Activated naive CD8-positive, alpha-beta T cell treated with anti-CD3 and anti-CD28 coated beads for 36 hours (primary cell): ENCODE data around the gene IFNB1. TPM values are rescaled to one million over a fixed set of nuclear protein-coding genes. Genes with fewer than 3 reads are reported as not detected.

ENCODE experiments used
- DNase-seq: peaks from one replicate; pipeline ENCODE4 v3.0.0; 2021
- H3K27ac Mint-ChIP-seq: one replicate; pipeline ENCODE4 v1.8.0; 2022; ENCODE audit warnings: mild to moderate bottlenecking, moderate library complexity, mixed read lengths
- H3K27me3 Mint-ChIP-seq: one replicate; pipeline ENCODE4 v1.8.0; 2022; ENCODE audit warnings: mild to moderate bottlenecking, mixed read lengths
- H3K36me3 Mint-ChIP-seq: one replicate; pipeline ENCODE4 v1.8.0; 2021; ENCODE audit warnings: mild to moderate bottlenecking, mixed read lengths
- H3K4me1 Mint-ChIP-seq: one replicate; pipeline ENCODE4 v1.8.0; 2021; ENCODE audit warnings: mixed read lengths
- H3K4me3 Mint-ChIP-seq: one replicate; pipeline ENCODE4 v1.8.0; 2022; ENCODE audit warnings: mild to moderate bottlenecking, moderate library complexity, mixed read lengths
- H3K9me3 Mint-ChIP-seq: one replicate; pipeline ENCODE4 v1.8.0; 2022; ENCODE audit warnings: mixed read lengths
- total RNA-seq, 2 experiments: library from RNA; stranded (reverse); gene quantifications; one replicate each; pipeline ENCODE4 v1.2.3, GENCODE V29; 2021

IFNB1 gene
- total RNA-seq, 2 experiments from 2014 or later, result 0.62 to 1.2 TPM

DNA sequence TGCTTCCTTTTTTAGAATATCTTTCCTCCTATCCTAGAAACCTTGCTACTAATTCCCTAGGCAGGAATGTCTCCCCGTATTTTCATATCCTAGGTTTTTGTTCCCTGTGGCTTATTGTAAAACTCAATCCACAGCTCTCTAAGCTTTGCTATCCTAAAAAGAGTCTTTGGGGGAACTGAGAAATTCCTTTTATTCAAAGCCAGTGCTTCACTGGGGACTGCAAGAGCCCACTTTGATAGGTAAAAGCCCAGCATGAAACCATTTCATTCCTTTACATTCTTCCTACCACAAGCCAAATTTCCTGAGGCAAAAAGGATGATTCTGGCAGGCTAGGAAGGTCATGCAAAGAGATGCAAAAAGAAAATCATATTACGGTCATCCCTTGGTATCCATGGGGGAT, 40.5 kb downstream of the IFNB1 start:
- DNase-seq, result no peak
- Mint-ChIP-seq H3K27ac (no peak overlapping the region), H3K27me3 (no peaks in the 10 kb centered on the region), H3K9me3 (no peaks in the 10 kb centered on the region), H3K4me3 (no peak overlapping the region), H3K36me3 (peaks cover 9% of the 10 kb centered on the region), H3K4me1 (peaks cover 19% of the 10 kb centered on the region)

DNA sequence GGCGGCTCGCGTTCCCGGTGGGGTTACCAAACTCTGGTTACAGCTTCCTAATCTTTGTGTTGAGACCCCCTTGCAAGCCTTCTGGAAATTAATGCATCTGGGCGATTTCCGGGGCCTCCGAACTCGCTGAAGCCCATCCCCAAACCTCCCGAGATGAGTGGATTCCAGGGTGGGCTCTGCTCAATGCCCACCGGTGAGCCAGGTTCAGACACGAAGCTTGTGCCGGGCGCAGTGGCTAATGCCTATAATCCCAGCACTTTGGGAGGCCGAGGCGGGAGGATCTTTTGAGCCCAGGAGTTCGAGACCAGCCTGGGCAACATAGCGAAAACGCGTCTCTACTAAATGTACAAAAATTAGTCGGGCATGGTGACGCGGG, 45.9 kb downstream of the IFNB1 start:
- H3K27me3 Mint-ChIP-seq, result no peaks in the 10 kb centered on the region
- DNase-seq, result no peak
- peaks cover 22% of the 10 kb centered on the region for H3K4me1 Mint-ChIP-seq
- peaks cover 12% of the 10 kb centered on the region for H3K36me3 Mint-ChIP-seq
- no peaks in the 10 kb centered on the region for H3K9me3 Mint-ChIP-seq
- peak overlapping the region; percentile 70 for H3K27ac Mint-ChIP-seq
- peak overlapping the region; percentile 67 for H3K4me3 Mint-ChIP-seq

DNA sequence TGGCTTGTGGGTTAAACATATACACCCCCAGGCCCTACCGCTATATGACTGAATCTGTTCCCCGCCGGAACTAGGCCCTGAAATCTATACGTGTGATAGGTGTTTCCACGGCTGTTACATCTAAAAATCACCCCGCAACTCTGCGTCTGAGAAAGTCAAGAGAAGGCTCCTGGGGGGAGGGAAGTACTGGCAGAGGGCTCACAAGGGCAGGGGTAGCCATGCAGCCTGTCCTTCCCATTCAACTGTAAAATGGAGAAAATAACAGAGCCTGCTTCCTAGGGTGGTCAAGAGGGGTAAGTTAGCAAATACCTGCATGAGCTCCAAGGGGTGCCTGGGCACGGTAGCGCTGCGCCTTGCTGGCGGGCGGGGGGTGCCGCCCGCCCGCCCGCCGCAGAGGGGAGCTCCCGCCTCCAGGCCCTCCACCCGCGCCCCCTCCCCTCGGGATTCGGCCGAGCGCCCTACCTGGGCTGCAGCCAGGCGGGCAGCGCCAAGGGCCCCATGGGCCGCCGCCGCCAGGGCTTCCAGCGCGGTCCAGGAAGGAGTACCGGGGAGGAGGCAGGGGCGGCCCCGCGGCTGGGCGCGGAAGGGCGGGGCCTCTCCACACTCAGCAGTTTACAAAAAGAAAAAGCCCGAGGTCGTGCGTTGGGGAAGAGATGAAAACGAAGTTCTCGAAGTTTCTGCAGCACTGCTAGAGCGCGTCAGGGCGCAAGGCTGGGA, 46.5 kb downstream of the IFNB1 start, which contains the start of gene HACD4:
Gene HACD4, minus strand, starts transcription at position 550 of the 717 bp plus-strand sequence. Its CDS starts 50 bp downstream, at position 500.
- peaks cover 25% of the 10 kb centered on the region for H3K4me1 Mint-ChIP-seq
- no peaks in the 10 kb centered on the region for H3K27me3 Mint-ChIP-seq
- H3K4me3 Mint-ChIP-seq, result peak within 1 kb of the TSS; percentile 67
- H3K36me3 Mint-ChIP-seq, result peaks cover 15% of the 10 kb centered on the region
- H3K9me3 Mint-ChIP-seq, result no peaks in the 10 kb centered on the region
- peak; percentile 73 for DNase-seq
- peak within 1 kb of the TSS; percentile 70 for H3K27ac Mint-ChIP-seq

DNA sequence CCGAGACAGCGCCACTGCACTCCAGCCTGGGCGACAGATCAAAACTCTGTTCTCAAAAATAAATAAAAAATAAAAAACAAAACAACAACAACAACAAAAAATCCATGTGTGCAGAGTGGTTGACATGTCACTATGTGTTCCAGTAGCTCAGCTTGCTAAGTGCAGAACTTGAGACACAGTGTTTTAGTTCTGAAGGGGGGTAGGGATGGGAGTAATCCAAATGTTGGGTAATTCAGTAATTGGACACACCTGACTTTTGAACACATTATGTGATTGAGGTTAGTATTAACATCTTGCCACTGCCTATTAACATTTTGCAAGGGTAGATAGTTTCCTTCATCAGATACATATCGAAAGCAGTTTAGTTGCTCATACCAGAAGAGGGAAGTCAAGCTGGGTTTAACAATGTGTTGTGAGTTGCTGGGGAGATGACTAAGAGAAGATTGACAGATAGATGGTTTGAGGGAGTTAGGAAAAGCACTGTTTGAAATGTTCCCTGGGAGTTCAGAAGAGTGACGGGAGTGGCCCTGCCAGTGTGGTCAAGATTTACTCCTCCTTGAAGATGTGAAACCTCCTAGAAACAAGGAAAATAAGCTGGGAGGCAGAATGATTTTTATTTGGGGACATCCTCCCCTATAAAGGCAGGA, 47.2 kb downstream of the IFNB1 start:
- Mint-ChIP-seq H3K9me3 (no peaks in the 10 kb centered on the region), H3K27ac (no peak overlapping the region), H3K4me3 (no peak overlapping the region), H3K36me3 (peaks cover 22% of the 10 kb centered on the region), H3K27me3 (no peaks in the 10 kb centered on the region), H3K4me1 (peaks cover 25% of the 10 kb centered on the region)
- peak; percentile 9 for DNase-seq

DNA sequence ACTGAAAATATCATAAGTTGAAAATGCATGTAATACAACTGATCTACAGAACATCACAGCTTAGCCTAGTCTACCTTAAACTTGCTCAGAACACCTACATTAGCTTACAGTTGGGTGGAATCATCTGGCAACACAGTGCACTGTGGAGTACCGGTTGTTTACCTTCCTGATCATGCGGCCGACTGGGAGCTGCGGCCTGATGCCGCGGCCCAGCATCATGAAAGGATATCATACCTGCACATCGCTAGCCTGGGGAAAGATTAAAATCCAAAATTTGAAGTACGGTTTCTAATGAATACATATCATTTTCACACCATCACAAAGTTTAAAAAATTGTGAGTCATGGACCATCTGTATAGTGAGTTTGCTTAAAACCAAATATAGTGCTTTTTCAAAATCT, 48.1 kb downstream of the IFNB1 start:
- Mint-ChIP-seq H3K36me3 (peaks cover 22% of the 10 kb centered on the region), H3K27me3 (no peaks in the 10 kb centered on the region), H3K27ac (no peak overlapping the region), H3K4me3 (no peak overlapping the region), H3K9me3 (no peaks in the 10 kb centered on the region), H3K4me1 (peaks cover 23% of the 10 kb centered on the region)
- DNase-seq, result no peak

DNA sequence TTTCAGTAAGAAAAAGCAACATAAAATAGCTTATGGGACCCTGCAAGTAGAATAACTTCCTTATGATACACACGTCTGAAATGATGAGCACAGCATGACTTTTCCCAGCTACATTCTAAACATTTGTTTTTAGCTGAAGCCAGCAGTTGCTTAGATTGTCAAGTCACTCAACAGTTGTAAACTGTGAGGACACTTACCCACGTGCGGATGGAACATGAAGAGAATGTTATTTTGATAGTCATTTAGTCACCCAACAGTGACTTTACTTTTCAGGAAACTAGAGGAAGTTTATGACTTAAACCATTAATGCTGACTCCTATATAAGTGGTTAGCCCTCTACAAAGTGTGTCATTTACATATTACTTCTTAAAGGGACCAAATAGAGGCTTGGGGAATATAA, 49.3 kb downstream of the IFNB1 start:
- H3K36me3 Mint-ChIP-seq, result peaks cover 27% of the 10 kb centered on the region
- no peak overlapping the region for H3K27ac Mint-ChIP-seq
- DNase-seq, result no peak
- no peak overlapping the region for H3K4me3 Mint-ChIP-seq
- H3K4me1 Mint-ChIP-seq, result peaks cover 25% of the 10 kb centered on the region
- H3K9me3 Mint-ChIP-seq, result no peaks in the 10 kb centered on the region
- H3K27me3 Mint-ChIP-seq, result no peaks in the 10 kb centered on the region

DNA sequence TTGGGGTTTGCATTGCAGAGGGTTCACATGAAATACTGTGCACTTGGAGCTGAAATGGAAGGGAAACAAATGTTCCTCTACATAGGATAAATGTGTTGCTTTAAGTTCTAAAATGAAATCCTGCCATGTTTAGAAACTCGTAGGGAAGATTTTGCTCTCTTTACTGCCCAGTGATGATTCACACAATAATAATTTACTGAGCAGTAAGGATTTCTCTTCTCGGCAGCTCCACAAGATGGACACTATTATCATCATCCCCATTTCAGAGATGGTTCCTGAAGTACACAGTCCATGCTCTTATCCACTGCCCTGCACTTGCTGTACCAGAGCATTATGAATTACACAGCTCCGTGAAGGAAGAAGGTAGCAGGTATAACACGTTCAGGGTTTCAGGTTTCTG, 50.4 kb downstream of the IFNB1 start:
- peaks cover 16% of the 10 kb centered on the region for H3K4me1 Mint-ChIP-seq
- peaks cover 1% of the 10 kb centered on the region for H3K9me3 Mint-ChIP-seq
- no peak overlapping the region for H3K4me3 Mint-ChIP-seq
- no peak for DNase-seq
- H3K36me3 Mint-ChIP-seq, result peaks cover 34% of the 10 kb centered on the region
- no peaks in the 10 kb centered on the region for H3K27me3 Mint-ChIP-seq
- no peak overlapping the region for H3K27ac Mint-ChIP-seq

Other genes with a start within 250 kb of the IFNB1 start
- gene HACD4, start 46.3 kb downstream of the IFNB1 start, total RNA-seq, result 1 to 10 TPM; 5.2 to 5.3 TPM
- under 1 TPM in 1 of 2 experiments, not detected in 1; 0.10 TPM for gene IFNW1, start 63.9 kb upstream of the IFNB1 start, total RNA-seq
- gene IFNA21, start 88.7 kb upstream of the IFNB1 start, total RNA-seq, result not detected
- not detected for gene IFNA4, start 109.6 kb upstream of the IFNB1 start, total RNA-seq
- gene IFNA7, start 124.3 kb upstream of the IFNB1 start, total RNA-seq, result not detected
- gene IFNA10, start 129.2 kb upstream of the IFNB1 start, total RNA-seq, result not detected
- not detected for gene IFNA16, start 139.4 kb upstream of the IFNB1 start, total RNA-seq
- not detected for gene IFNA17, start 150.3 kb upstream of the IFNB1 start, total RNA-seq
- not detected for gene IFNA14, start 162.1 kb upstream of the IFNB1 start, total RNA-seq
- gene IFNA5, start 227.4 kb upstream of the IFNB1 start, total RNA-seq, result not detected